Fibroblast of skin of left quadriceps (primary cell): Measurements from ENCODE around the gene RHNO1.

Experiments used
- DNase-seq, 2 experiments: peaks; one replicate each; pipeline ENCODE4 v3.0.0-alpha.2; 2013; ENCODE audit warnings: low read depth in 2 of 2

Gene RHNO1, protein sequence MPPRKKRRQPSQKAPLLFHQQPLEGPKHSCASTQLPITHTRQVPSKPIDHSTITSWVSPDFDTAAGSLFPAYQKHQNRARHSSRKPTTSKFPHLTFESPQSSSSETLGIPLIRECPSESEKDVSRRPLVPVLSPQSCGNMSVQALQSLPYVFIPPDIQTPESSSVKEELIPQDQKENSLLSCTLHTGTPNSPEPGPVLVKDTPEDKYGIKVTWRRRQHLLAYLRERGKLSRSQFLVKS

DNA sequence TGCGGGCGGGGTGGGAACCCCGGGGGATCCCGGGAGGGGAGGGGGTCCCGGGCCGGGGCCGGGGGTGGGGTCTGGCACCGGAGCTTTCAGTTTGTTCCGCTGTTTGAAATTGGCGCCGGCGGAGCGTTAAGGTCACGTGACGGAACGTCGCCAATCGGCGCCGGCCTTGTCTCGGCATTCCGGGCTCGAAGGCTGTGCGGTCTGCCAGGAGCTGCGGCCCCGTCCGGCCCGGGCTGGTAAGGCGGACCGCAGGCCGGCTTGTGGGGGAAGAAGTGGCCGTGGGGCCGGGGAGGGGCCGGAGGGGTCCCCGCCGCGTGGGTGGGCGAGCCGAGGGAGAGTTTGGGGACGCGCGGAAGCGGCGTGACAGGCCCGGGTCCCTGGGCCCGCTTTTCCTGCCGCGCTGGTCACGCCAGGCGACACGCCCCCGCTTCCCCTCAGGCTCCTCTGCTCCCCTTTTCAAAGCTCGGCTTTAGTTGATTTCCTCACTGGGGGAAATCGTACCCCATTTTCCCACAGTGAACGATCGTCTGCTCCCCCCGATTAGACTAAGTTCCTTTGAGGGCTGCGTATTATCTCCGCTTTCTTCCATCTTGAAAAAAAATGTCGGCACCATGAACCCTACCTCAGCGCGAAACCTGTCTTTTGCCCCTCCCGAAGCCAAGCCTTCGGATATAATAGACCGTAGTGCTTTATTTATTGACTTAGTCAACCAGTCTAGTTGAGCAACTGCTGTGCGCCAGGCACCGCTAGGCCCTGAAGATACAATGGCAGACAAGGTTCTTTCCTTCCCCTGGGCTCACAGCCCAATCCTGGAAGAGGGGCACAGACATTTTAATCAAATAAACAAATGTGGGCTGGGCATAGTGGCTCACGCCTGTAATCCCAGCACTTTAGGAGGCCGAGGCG lies at the start of gene RHNO1, which contains the start of gene FOXM1:
Gene RHNO1, plus strand, starts transcription at position 177 of the 906 bp plus-strand sequence. CDS start 8,144 bp downstream, outside the sequence.
Gene FOXM1, minus strand, starts transcription at position 128 of the 906 bp plus-strand sequence. CDS start 2,696 bp downstream, outside the sequence.
- DNase-seq: peak; percentile 69 to 72

DNA sequence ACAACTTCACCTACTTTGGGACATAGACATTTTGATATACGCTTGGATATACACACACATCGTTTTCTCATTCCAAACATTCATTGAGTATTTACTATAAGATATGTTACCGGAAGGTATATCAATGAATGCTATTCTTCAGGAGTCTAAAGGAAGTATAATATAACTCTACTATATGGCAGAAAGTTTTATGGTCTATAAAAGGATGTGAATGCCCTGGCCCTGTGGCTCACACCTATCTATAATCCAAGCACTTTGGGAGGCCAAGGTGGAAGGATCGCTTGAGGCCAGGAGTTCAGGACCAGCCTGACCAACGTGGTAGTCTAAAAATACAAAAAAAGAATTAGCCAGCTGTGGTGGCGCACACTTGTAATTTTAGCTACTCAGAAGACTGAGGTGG lies 47.7 kb upstream of the RHNO1 start:
- no peak for DNase-seq

DNA sequence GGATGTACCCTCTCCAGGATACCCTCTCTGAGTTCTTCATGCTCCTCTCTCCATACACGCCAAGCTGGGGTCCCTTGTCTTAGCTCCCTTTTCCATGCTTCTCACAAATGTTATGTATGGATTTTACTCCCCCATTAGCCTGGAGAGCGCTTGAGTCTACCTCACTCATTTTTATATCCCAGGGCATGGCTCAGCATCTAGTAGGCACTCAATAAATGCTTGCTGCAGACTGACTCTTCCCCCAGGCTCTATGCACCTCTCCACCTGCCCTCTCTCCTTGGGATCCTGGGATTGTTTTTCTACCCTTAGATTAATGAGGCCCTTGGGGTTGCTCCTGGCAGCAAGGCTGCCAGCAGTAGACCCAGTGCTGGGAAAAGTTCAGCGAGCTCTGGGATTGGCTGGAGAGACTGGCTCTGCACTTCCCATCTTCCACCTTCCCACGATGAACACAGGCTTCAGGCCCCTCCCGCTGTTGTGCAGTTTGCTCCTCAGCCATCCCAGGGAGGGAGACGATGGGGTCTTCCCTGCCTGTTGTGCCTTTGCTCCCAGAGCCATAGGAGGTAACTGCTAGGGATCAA lies 44.4 kb upstream of the RHNO1 start:
- no peak for DNase-seq

DNA sequence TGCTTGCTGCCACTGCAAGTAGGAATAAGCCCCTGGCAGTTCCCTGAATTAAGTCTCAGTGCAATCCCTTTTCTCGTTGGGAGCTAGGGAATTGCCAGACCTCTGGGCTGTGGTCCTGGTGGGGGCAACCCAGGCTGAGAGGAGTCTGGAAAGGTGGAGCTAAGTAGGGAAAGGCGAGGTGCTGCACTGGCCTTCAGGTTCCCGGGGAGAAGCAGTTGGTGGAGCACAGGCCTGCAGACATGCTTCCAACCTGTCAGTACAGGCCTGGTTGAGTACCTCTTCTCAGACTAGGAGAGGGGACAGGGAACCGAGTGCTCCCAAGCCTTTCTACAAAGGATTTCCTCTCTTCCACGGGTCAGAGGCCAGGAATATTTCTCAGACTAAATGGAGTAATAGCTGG lies 43.7 kb upstream of the RHNO1 start:
- no peak for DNase-seq

DNA sequence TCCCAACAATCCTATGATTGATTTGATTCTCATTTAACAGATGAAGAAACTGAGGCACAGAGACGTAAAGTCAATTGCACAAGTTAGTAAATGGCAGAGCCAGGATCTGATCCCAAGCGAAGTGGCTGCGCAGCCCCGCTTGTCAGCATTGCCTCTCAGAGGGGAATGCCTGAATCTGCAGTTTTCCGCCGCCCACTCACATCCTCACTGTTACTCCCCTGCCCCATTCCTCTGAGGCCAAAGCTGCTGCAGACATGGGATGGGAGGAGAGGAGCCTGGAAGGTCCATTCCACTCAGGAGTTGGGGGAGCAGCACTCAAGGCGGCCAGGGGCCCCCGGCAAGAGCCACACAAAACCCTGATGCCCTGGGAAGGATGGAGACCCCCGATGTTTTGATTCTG lies 43.2 kb upstream of the RHNO1 start:
- DNase-seq: no peak

DNA sequence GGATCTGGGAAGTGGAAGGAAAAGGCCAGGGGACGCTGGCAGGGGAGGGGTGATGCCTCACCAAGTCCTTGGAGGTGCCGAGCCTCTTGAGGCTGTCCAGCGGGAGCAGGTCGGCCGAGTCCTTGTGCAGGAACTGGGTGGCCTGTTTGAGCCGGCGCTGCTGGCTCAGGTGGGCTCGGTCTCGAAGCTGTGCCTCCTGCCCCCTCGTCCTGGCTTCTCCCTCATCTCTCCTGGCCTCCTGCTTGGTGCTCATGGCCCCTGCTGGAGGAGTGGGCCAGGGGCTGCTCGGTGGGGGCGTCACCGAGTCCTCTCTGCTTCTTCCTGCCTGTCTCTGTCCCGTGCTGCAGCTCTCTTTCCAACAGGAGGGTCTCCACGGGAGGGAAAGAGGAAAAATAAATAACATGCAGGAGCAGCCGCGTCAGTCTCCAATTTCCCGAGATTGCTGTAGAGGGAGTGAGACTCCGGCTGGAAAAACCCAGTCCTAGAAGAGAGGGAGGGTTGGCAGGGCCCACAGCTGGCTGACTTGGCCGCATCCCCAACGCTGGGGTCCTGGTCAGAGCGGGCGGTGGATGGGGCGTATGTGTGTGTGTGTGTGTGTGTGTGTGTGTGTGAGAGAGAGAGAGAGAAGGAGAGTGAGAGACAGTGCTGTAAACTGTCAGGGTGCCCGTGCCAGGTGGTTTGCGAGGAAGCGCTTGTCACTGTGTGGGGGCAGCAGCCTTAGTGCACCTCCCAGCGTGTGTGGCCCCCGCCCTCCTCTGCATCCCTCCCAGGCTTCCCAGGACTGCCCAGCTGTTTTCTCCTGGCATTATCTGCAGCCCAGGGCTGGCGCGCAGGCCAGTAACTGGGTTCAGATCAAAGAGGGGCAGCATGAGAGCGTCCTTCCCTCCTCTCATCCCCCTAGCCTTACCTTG lies 42.2 kb upstream of the RHNO1 start, which contains the start of gene NRIP2:
Gene NRIP2, minus strand, starts transcription at position 455 of the 911 bp plus-strand sequence. Its CDS starts 52 bp downstream, at position 403.
- no peak for DNase-seq

DNA sequence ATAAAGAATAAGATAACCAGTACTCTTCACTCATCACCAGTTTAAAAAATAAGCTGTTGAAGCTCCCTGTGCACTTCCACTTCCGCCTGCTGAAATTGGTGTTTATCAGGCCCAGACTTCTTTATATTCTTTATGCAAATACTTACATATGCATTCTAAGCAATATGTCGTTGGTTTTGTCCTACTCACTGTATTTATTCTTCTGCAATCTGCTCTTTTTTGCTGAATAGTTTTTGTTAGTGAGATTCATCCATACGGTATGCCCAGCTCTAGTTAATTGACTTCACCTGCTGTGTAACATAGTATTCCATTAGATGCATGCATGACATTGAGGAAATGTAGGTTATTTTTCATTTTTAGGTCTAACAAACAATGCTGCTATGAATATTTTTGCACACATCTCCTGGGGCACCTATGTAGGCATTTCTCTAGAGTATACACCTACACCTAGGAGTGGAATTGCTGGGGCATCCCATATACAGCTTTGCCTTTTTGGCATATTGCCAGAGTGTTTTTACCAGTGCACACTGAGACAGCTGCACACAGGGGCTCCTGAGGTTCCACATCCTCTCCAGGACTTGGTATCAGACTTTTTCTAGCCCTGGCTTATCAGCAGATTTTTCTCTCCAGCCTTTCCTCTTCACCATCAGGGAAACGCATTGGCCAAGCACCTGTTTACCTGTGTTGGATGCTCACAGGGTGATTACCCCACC lies 41.2 kb upstream of the RHNO1 start:
- no peak for DNase-seq

DNA sequence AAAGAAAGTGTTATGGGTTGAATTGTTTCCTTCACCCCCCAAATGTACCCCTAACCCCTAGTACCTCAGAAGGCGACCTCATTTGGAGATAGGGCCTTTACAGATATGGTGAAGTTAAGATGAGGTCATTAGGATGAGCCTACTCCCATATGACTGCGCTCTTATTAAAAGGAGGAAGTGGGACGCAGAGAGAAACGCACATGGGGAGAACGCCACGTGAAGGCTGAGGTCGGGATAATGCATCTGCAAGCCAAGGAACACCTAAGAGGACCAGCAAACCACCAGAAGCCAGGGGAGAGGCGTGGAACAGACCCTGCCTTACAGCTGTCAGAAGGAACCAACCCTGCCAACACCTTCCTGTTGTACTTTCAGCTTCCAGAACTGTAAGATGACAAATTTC lies 40.4 kb upstream of the RHNO1 start:
- DNase-seq: no peak

DNA sequence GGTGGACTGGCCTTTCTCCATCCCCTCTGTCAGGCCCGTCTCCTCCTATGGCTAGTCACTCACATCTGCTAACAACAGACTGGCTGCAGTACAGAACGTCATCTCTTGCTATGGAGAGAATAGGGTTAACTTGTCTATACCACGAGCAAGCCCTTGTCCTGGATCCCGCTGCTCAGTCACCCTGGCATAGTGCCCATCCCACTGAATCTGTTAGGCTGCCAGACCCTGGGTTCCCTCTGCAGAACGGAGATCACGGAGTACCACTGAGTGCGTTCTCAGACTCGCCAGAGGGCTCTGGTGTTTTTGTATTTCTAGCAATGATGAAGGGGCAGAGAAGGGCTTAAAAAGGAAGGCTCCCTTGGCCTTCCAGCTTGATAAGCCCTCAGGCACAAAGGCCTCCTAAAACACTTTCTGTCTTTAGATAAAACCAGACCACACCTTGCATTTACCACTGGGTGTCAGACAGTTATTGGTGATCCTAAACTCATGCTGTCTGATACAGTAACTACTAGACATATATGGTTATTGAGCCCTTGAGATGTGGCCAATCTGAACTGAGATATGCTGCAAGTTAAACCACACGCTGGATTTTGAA lies 35.9 kb upstream of the RHNO1 start:
- no peak for DNase-seq

DNA sequence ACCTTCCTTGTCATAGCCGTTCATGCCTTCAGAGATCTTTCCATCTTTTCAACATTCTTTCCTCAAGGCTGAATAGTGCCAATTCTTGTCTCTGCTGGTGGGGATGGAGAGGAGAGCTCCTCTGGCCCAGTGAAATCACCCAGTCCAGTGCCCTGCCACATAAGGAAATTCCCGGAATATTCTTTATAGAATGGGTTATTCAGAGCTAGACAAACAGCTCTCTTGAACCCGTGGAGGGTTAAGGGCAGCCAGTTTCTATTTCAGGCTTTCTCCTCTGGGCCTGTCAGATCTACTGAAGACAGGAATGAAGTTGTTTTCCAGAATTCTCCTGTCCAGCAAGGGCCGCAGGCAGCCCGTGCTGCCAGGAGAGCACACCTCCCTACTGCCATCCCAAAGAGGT lies 34.1 kb upstream of the RHNO1 start:
- no peak for DNase-seq

DNA sequence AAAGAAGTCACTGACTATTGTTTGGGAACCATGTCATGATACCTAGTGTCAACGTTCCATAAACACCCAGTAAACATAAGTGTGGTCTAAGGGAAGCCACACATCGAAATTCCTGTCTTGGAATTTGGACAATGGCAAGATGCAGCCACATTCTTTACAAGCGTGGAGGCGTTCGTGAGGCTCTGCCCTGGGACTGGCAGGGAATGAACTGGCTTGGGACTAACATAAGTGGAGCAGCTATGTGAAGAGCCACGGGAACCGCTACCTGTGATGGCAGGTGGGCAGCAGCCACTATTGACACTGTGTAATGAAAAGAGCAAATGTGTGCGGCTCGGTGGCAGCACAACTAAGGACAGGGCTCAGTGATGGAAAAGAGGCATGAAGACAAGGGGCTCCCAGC lies 32.2 kb upstream of the RHNO1 start:
- DNase-seq: no peak

DNA sequence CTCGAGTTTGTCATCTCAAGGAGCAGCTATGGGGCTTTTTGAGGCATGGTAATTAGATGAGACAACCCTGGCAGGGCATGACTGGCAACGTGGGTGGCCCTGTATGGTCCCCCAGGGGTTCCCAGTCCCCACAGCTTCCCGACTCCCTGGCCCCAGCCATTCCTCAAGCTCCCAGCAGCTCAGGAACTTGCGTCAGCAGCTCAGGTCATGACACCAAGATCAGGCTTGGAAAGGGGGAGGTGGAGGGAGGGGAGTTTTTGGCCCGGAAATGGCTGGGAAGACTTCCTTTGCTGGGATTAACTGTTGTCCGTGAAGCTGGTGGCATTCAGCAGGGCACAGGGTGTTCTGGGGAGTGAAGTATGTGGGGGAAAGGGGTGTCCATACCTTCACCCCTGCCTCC lies 31.7 kb upstream of the RHNO1 start:
- peak; percentile 33 to 39 for DNase-seq

DNA sequence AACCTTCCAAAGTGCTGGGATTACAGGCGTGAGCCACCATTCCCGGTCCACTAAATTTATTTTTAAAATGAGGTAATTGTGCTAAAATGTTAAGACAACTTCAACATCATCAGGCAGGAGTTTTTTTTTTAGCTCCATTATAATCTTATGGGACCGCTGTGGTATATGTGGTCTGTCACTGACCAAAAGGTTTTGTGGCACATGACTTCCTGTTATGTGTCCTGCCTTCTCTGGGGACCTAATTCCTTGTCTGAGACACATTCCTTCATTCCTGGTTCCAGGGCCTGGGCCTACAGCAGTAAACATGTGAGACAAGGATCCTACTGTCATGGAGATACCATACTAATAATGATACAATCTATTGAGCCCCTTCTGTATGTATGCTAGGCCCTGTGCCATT lies 25.1 kb upstream of the RHNO1 start:
- DNase-seq: no peak

DNA sequence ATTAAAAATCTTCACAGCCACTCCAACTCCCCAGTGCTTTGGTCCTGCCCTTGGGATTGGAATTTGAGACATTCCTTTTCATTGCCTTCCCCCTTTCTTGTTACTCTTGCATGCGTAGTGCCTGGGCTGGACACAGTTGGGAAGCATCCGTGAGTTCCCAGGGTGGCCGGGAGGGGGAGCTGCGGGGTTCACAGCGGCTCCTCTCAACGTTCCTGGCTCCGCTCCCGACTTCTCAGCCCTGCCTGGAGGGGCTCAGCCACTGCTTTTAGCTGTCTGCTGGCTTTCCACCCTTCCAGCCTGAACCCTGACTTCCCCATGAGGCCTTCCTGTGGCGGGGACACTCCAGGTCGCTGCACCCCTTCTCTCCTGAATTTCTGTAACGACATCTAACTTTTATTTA lies 23.4 kb upstream of the RHNO1 start:
- peak; percentile 58 to 61 for DNase-seq

DNA sequence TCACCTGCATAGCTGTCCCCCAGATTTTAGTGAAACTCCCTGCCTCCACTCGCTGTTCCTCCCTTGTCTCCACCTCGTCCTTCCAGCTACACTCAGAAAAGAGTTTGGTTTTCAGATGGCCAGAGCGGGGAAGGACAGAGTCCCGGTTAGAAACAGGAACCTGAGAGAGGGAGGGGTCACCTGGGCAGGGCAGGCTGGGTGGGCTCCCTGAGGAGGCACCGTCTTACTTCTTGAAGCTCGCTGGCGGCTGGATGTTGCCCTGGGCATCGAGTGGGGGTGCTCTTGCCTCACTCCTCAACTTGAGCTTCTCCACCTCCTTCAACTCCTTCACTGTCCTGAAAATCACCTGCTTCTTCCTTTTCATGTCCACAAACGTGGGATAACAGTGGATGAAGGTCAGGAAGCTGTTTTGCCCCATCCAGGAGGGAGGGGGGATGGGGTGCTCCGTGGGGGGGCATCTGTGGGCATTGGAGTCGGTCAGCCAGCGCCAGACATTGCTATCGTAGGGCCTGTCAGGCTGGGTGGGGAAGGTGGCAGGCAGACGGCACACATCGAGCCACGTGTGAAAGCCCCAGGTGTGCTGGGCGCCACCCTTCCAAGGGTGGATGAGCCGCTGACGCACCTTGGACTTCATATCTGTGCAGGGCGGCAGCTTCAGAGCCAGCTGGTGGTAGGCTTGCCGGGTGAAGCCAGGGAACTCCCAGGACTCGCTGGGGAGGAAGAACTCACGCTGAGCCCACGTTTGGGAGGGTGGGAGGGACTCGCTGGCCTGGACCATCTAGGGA lies 22.2 kb upstream of the RHNO1 start:
- no peak for DNase-seq

DNA sequence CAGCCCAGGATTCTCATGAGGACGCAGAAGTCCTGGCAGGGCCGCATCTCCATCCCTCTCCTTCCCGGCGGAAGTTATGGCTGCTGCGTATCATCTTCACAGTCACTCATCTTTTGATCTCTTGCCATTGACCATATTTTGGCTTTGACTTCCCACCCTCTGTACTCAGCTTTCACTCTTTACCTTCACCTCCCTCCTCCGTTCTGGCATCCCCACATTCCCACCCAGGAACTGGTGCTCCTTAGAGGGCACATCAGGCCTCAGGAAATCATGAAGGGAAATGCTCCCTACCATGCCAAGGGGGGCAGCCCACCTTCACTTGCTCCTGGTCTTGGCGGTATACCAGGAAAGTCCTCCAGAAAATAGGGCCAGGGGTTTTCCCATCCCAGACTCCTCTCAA lies 21.5 kb upstream of the RHNO1 start:
- no peak for DNase-seq

DNA sequence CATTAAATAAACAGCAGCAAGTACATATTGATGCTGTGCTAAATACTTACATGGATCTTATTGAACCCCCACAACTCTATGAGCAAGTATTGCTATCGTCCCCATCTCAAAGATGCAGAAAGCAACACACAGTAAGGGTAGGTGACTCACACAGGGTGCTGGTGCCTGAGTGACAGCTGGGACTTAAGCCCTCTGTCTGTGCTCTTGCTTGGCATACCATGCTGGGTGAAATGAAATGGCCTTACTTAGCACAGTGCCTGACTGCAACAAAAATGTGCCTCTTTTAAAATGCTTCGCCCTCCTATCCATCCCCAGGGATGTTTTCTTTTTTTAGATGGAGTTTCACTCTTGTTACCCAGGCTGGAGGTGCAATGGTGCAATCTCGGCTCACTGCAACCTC lies 21.0 kb upstream of the RHNO1 start:
- DNase-seq: no peak

DNA sequence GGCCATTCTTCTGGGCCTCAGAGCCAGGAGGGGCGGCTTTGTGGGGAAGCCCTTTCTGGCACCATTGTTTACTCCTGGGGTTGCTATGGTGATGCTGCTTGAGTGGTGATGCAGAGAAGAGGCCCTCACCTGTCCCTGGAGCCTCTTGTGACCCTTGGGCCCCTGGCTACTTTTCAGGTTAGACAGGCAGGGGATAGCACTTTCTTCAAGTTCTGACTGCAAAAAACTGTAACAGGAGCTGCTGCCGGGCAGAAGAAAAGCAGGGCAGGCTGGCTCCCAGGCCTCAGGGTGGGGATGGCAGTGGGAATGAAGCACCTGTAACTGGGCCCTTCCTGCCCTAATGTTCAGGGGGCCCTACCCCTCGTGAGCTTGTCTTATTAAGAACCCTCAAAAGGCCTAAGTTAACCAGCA lies 20.0 kb upstream of the RHNO1 start, which contains the start of gene TEX52:
Gene TEX52, minus strand, starts transcription at position 19 of the 411 bp plus-strand sequence. Its CDS starts 13 bp downstream, at position 6.
- no peak for DNase-seq

DNA sequence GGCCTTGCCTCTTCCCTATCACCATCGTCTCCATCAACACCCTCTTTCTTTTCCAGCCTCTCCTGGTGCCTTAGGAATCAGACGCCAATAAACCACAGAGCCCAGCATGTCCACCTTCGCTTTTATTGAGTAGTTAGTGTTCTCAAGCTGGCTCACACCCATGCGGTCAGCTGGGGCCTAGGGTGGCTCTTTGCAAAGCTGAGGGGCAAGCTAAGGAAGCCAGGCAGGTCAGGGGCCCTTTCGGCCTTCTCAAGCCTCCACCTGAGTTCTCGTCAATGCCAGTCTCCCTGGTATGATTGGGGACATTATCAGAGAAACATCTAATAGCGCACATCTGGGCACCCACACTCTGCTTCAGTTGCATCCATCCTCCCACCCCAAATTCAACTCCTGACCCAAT lies 19.4 kb upstream of the RHNO1 start:
- DNase-seq: no peak
